ENCODE results near the gene AMOTL1.
"Not testable (repeated sequence)": the region's sequence is repeated elsewhere in the genome, so short reads cannot be mapped to it uniquely, and the experiment has no call there.

AMOTL1 gene

GRCh38 chr11:94821439-94821838 lies 53.3 kb downstream of the AMOTL1 start:
- DNase-seq (ENCODE audit: low read depth) = no peak

GRCh38 chr11:94822080-94822479 lies 53.9 kb downstream of the AMOTL1 start:
- DNase-seq (ENCODE audit: low read depth) = no peak

- DNase-seq (ENCODE audit: low read depth) = no peak
These were observed 55.1 kb downstream of the AMOTL1 start for GRCh38 chr11:94823102-94823732.

- no peak for DNase-seq (ENCODE audit: low read depth)
These were observed 56.9 kb downstream of the AMOTL1 start for GRCh38 chr11:94825031-94825430.

GRCh38 chr11:94825481-94825880 lies 57.3 kb downstream of the AMOTL1 start:
- no peak for DNase-seq (ENCODE audit: low read depth)

GRCh38 chr11:94826415-94826814 lies 58.3 kb downstream of the AMOTL1 start:
- DNase-seq (ENCODE audit: low read depth) = no peak

- DNase-seq (ENCODE audit: low read depth) = no peak
These were observed 59.9 kb downstream of the AMOTL1 start for GRCh38 chr11:94828088-94828487.

- DNase-seq (ENCODE audit: low read depth) = no peak
These were observed 62.8 kb downstream of the AMOTL1 start for GRCh38 chr11:94830722-94831510.

- DNase-seq (ENCODE audit: low read depth) = no peak
These were observed 63.4 kb downstream of the AMOTL1 start for GRCh38 chr11:94831529-94831928.

- DNase-seq (ENCODE audit: low read depth) = no peak
These were observed 64.6 kb downstream of the AMOTL1 start for GRCh38 chr11:94832604-94833235.

- no peak for DNase-seq (ENCODE audit: low read depth)
These were observed 66.9 kb downstream of the AMOTL1 start for GRCh38 chr11:94834911-94835593.

GRCh38 chr11:94835594-94835927 lies 67.4 kb downstream of the AMOTL1 start:
- no peak for DNase-seq (ENCODE audit: low read depth)

- DNase-seq (ENCODE audit: low read depth) = no peak
These were observed 69.2 kb downstream of the AMOTL1 start for GRCh38 chr11:94837317-94837716.

GRCh38 chr11:94838027-94838731 lies 70.0 kb downstream of the AMOTL1 start:
- DNase-seq (ENCODE audit: low read depth) = no peak

GRCh38 chr11:94840209-94840608 lies 72.1 kb downstream of the AMOTL1 start:
- no peak for DNase-seq (ENCODE audit: low read depth)

GRCh38 chr11:94844031-94844430 lies 75.9 kb downstream of the AMOTL1 start:
- DNase-seq (ENCODE audit: low read depth) = no peak

GRCh38 chr11:94845622-94846021 lies 77.5 kb downstream of the AMOTL1 start:
- no peak for DNase-seq (ENCODE audit: low read depth)

- no peak for DNase-seq (ENCODE audit: low read depth)
These were observed 81.7 kb downstream of the AMOTL1 start for GRCh38 chr11:94849839-94850238.

GRCh38 chr11:94851864-94852636 lies 83.9 kb downstream of the AMOTL1 start:
- no peak for DNase-seq (ENCODE audit: low read depth)

GRCh38 chr11:94853288-94853687 lies 85.1 kb downstream of the AMOTL1 start:
- not testable (repeated sequence) for DNase-seq (ENCODE audit: low read depth)

GRCh38 chr11:94853836-94854235 lies 85.7 kb downstream of the AMOTL1 start:
- no peak for DNase-seq (ENCODE audit: low read depth)

Measured in stimulated activated CD8-positive, alpha-beta memory T cell treated with anti-CD3 and anti-CD28 coated beads, Interleukin-12 subunit alpha, Interleukin-12 subunit beta, amount 100 ng/mL, for 4 hours (primary cell).